Kidney (tissue), 14 donors: ENCODE results near the gene ESRRG. TPM values are rescaled to one million over a fixed set of nuclear protein-coding genes. Genes with fewer than 3 reads are reported as not detected.

Experiments
- DNase-seq, 5 donors: peaks; one replicate each; pipeline ENCODE4 v3.0.0-alpha.2; 2013 to 2020
- FAIRE-seq: peaks from 2 replicates; lab custom pipeline; 2012; peaks lifted over from hg19 to GRCh38; lab: Jason Lieb, UNC
- H3K27ac ChIP-seq, 2 donors: one replicate each; pipeline ENCODE4 v1.7.0; 2013; ENCODE audit warnings: low read depth in 2 of 2, low read length in 2 of 2, inconsistent platforms in 1 of 2
- H3K27me3 ChIP-seq: one replicate; pipeline ENCODE4 v1.7.1; 2013; ENCODE audit warnings: low read length, inconsistent platforms; ENCODE audit not compliant: control insufficient read depth, insufficient read depth
- H3K36me3 ChIP-seq, 3 donors: one replicate each; pipeline versions ENCODE4 v1.7.0 to v1.7.1; 2013; ENCODE audit warnings: low read length in 3 of 3, control low read depth in 1 of 3, inconsistent platforms in 1 of 3; ENCODE audit not compliant: insufficient read depth in 3 of 3, control insufficient read depth in 2 of 3
- H3K4me1 ChIP-seq, 3 donors: one replicate each; pipeline versions ENCODE4 v1.7.0 to v1.7.1; 2013; ENCODE audit warnings: low read length in 3 of 3, inconsistent platforms in 1 of 3, low read depth in 1 of 3; ENCODE audit not compliant: control insufficient read depth in 2 of 3, insufficient read depth in 2 of 3
- H3K4me3 ChIP-seq, 3 donors: one replicate each; pipeline versions ENCODE4 v1.7.0 to v1.8.1; 2013; ENCODE audit warnings: low read length in 3 of 3, control low read depth in 1 of 3, inconsistent platforms in 1 of 3
- H3K9ac ChIP-seq, 3 donors: one replicate each; pipeline versions ENCODE4 v1.7.0 to v1.7.1; 2013; ENCODE audit warnings: low read length in 3 of 3, control low read depth in 1 of 3, inconsistent platforms in 1 of 3
- H3K9me3 ChIP-seq, 3 donors: one replicate each; pipeline versions ENCODE4 v1.7.0 to v1.7.1; 2013; ENCODE audit warnings: low read length in 3 of 3, control low read depth in 1 of 3, inconsistent platforms in 1 of 3; ENCODE audit not compliant: control insufficient read depth in 2 of 3, insufficient read depth in 1 of 3
- CTCF ChIP-seq: IDR thresholded peaks from 3 replicates; pipeline ENCODE4 v1.5.1; 2012; ENCODE audit warnings: mild to moderate bottlenecking, moderate library complexity, borderline replicate concordance; ENCODE audit not compliant: insufficient read depth; ENCODE audit errors: extremely low read depth
- intact Hi-C: fragments of 100-400 bp; cut with DNase I; formaldehyde crosslinking; loops from one replicate; pipeline ENCODE4 v1.11.1; 2022
- polyA plus RNA-seq: library from polyadenylated mRNA; stranded (reverse); fragments of 350-450 nt; fragmentation: Illumina TruSeq; extraction: RNeasy Lipid Tissue Mini Kit (QIAGEN cat#74804); gene quantifications from one replicate; pipeline ENCODE4 v1.2.3, GENCODE V29; 2014; ENCODE audit warnings: low read depth, low replicate concordance; ENCODE audit not compliant: insufficient read depth
- total RNA-seq: library from RNA; stranded (reverse); fragmentation: NEBNext Ultra II Directional; extraction: Animal tissue kit (Norgen Biotek cat#: 25700); gene quantifications from one replicate; pipeline ENCODE4 v1.2.1, GENCODE V29; 2021
- donor health status: control.
- donor health status: control.
- donor health status: control.
- donor health status: control.
- donor health status: control.
- donor health status: DM: yes; HTN: yes; CAD: no.
- donor health status: Normal renal cell carcinoma (clear cell type).

Gene ESRRG
- total and polyA plus RNA-seq, 2 donors from 2014 or later, result 11.9 to 25.3 TPM

- FAIRE-seq (no peak), DNase-seq (no peak)
- H3K4me3 ChIP-seq, result no peak overlapping the region
- no peak overlapping the region for H3K27ac ChIP-seq
- H3K9ac ChIP-seq, result no peak overlapping the region
- no peaks in the 10 kb centered on the region for H3K36me3 ChIP-seq
- no peak for TF ChIP-seq CTCF
- intact Hi-C loops, result no loop called here
- H3K27me3 ChIP-seq, result no peaks in the 10 kb centered on the region
- H3K4me1 ChIP-seq, result no peaks in the 10 kb centered on the region
- H3K9me3 ChIP-seq, result no peaks in the 10 kb centered on the region
These were observed 256.9 kb downstream of the ESRRG start for GRCh38 chr1:216466162-216466801.

DNA sequence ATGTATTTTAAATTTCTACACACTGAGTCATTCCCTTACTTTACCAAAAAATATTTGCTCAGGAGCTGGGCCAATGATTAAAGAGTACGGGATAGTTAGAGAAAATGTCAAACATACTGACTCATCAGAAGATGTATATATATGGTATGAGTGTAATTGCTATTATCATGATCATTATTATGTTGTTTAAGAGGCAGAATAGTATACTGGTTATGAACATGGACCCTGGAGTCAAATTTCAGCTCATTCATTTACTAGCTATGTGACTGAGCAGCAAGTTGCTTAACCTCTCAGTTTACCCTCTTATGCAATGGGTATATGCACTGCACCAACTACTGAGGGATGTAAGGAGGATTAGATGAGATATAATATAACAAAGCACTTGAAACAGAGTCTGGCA lies 258.7 kb downstream of the ESRRG start:
- Histone ChIP-seq H3K27me3 (no peaks in the 10 kb centered on the region), H3K9me3 (no peaks in the 10 kb centered on the region), H3K27ac (no peak overlapping the region), H3K9ac (no peak overlapping the region), H3K36me3 (no peaks in the 10 kb centered on the region), H3K4me3 (no peak overlapping the region), H3K4me1 (no peaks in the 10 kb centered on the region)
- intact Hi-C loops, result no loop called here
- FAIRE-seq, result no peak
- no peak for DNase-seq
- no peak for TF ChIP-seq CTCF

- H3K9ac ChIP-seq, result no peak overlapping the region
- DNase-seq, result no peak
- no peak overlapping the region for H3K4me3 ChIP-seq
- intact Hi-C loops, result no loop called here
- H3K36me3 ChIP-seq, result no peaks in the 10 kb centered on the region
- H3K27ac ChIP-seq, result no peak overlapping the region
- H3K27me3 ChIP-seq, result no peaks in the 10 kb centered on the region
- H3K4me1 ChIP-seq, result no peaks in the 10 kb centered on the region
- TF ChIP-seq CTCF, result no peak
- no peaks in the 10 kb centered on the region for H3K9me3 ChIP-seq
- no peak for FAIRE-seq
These were observed 261.0 kb downstream of the ESRRG start for GRCh38 chr1:216462066-216462775.
